GM12878 (cell line): ENCODE results near the gene SLC4A5. TPM values are rescaled to one million over a fixed set of nuclear protein-coding genes. Genes with fewer than 3 reads are reported as not detected.

Experiments used
- CBFB ChIP-seq: IDR thresholded peaks from 2 replicates; pipeline ENCODE4 v1.6.1; 2016; ENCODE audit warnings: antibody characterized with exemption, low read depth
- CTCF ChIP-seq, 3 experiments: IDR thresholded peaks in 2 of 3; conservative IDR thresholded peaks in 1 of 3; 2 replicates each; pipeline ENCODE4 v1.5.1; 2011; ENCODE audit warnings: low read depth in 3 of 3, low read length in 3 of 3, mild to moderate bottlenecking in 3 of 3, control low read depth in 2 of 3, moderate library complexity in 2 of 3, inconsistent platforms in 1 of 3, mixed read lengths in 1 of 3; ENCODE audit not compliant: control insufficient read depth in 2 of 3, insufficient read depth in 1 of 3; ENCODE audit errors: extremely low read depth in 1 of 3
- IKZF1 ChIP-seq: fragments of 450-650 bp; conservative IDR thresholded peaks from 2 replicates; pipeline ENCODE4 v1.6.1; 2017; ENCODE audit warnings: antibody characterized with exemption, mild to moderate bottlenecking
- JUND ChIP-seq: IDR thresholded peaks from 2 replicates; pipeline ENCODE4 v1.6.1; 2012; ENCODE audit warnings: low read depth, mild to moderate bottlenecking, low read length, improper control_type of control experiment, moderate library complexity
- MTA2 ChIP-seq: fragments of 450-650 bp; IDR thresholded peaks from 2 replicates; pipeline ENCODE4 v1.6.1; 2016; ENCODE audit warnings: low read depth, mild to moderate bottlenecking, moderate library complexity
- MTA3 ChIP-seq: IDR thresholded peaks from 2 replicates; pipeline ENCODE4 v1.6.1; 2012; ENCODE audit warnings: low read length, inconsistent platforms, borderline replicate concordance
- MXI1 ChIP-seq: fragments of 150-350 bp; IDR thresholded peaks from 2 replicates; pipeline ENCODE4 v1.6.1; 2011; ENCODE audit warnings: low read depth, mild to moderate bottlenecking, inconsistent platforms, low read length, improper control_type of control experiment
- NKRF ChIP-seq: fragments of 450-650 bp; conservative IDR thresholded peaks from 2 replicates; pipeline ENCODE4 v1.6.1; 2017; ENCODE audit warnings: mild to moderate bottlenecking, moderate library complexity
- NR2C2 ChIP-seq: IDR thresholded peaks from 2 replicates; pipeline ENCODE4 v1.6.1; 2011; ENCODE audit warnings: borderline replicate concordance, low read depth; ENCODE audit not compliant: control insufficient read depth, insufficient read length
- POLR2A ChIP-seq: IDR thresholded peaks from 2 replicates; pipeline ENCODE4 v1.6.1; 2011; ENCODE audit warnings: low read depth, mild to moderate bottlenecking, low read length
- RBBP5 ChIP-seq: fragments of 200-600 bp; sonication (generic); conservative IDR thresholded peaks from 2 replicates; pipeline ENCODE4 v1.6.1; 2016
- RCOR1 ChIP-seq: conservative IDR thresholded peaks from 2 replicates; pipeline ENCODE4 v1.6.1; 2012; ENCODE audit warnings: low read depth, low read length, improper control_type of control experiment
- SMAD5 ChIP-seq: IDR thresholded peaks from 2 replicates; pipeline ENCODE4 v1.6.1; 2016; ENCODE audit warnings: antibody characterized with exemption, low read depth
- SMC3 ChIP-seq: IDR thresholded peaks from 2 replicates; pipeline ENCODE4 v1.6.1; 2011; ENCODE audit warnings: low read length, improper control_type of control experiment, borderline replicate concordance
- SREBF2 ChIP-seq: IDR thresholded peaks from 2 replicates; pipeline ENCODE4 v1.6.1; 2012; ENCODE audit warnings: mild to moderate bottlenecking, low read length
- ZBED1 ChIP-seq: IDR thresholded peaks from 2 replicates; pipeline ENCODE4 v1.6.1; 2016; ENCODE audit warnings: borderline replicate concordance
- ZNF207 ChIP-seq: fragments of 450-650 bp; IDR thresholded peaks from 2 replicates; pipeline ENCODE4 v1.6.1; 2014; ENCODE audit warnings: antibody characterized with exemption, mild to moderate bottlenecking, borderline replicate concordance
- ZNF217 ChIP-seq: fragments of 450-650 bp; IDR thresholded peaks from 2 replicates; pipeline ENCODE4 v1.6.1; 2017; ENCODE audit warnings: antibody characterized with exemption, mild to moderate bottlenecking
- polyA plus RNA-seq, 11 experiments: library from polyadenylated mRNA; depleted of rRNA in 4 of 11; unstranded in 6 of 11; stranded (reverse) in 5 of 11; fragments of >200 nt; fragmentation: Nextera tagmentation in 4 of 11; fragmentation: Illumina TruSeq in 1 of 11; extraction: Ambion mirVana in 4 of 11; extraction: Trizol in 1 of 11; gene quantifications; 1 replicate in 1 of 11; 2 replicates in 10 of 11; pipeline versions ENCODE4 v1.2.1 to v1.2.3, GENCODE V29; 2011 to 2016; ENCODE audit warnings: inconsistent platforms in 2 of 11, missing spikeins in 2 of 11, low read depth in 1 of 11
- total RNA-seq, 4 experiments: library from RNA; depleted of rRNA in 3 of 4; stranded (reverse); fragments of >200 nt in 3 of 4; fragmentation: Illumina TruSeq in 1 of 4; extraction: Trizol in 1 of 4; gene quantifications; 2 replicates each; pipeline versions ENCODE4 v1.2.1 to v1.2.3, GENCODE V29; 2013 to 2021
- TF ChIP-seq, protein P1 (sequence below): fragments of 450-650 bp; formaldehyde crosslinking; IDR thresholded peaks from 2 replicates; pipeline ENCODE4 v1.5.0; 2022; ENCODE audit warnings: mild to moderate bottlenecking, missing genetic modification characterization
- TF ChIP-seq, protein P2 (sequence below): fragments of 450-650 bp; IDR thresholded peaks from 2 replicates; pipeline ENCODE4 v1.6.1; 2017; ENCODE audit warnings: mild to moderate bottlenecking, moderate library complexity

Gene SLC4A5
- total and polyA plus RNA-seq, 10 of the 15 experiments (the other 5 are each of a cell fraction or from before 2014, with no cell fraction given), result 0.15 to 4.7 (median 1.6) TPM

GRCh38 chr2:74290466-74291217, 52.6 kb downstream of the SLC4A5 start (continued):
- TF ChIP-seq JUND (no peak), RCOR1 (no peak), MXI1 (no peak), IKZF1 (peak; percentile 8; the same call in 1 of the 2 replicates), ZNF217 (0 out of 2 replicates have a peak, but pooled peaks have one; percentile 40), NKRF (no peak), POLR2A (peak; percentile 54; the same call in 1 of the 2 replicates), ZBED1 (no peak), RBBP5 (no peak), NR2C2 (no peak), SMAD5 (no peak), SREBF2 (no peak), CBFB (no peak), MTA2 (peak; percentile 58), CTCF (IDR thresholded peaks at IDR 0.05 in 2 of 3, conservative IDR thresholded peaks at IDR 0.05 in 1 of 3; ENCODE audit: control insufficient read depth in 2 of 3, extremely low read depth in 1 of 3, insufficient read depth in 1 of 3, low read depth in 3 of 3, low read length in 3 of 3) (no peak), SMC3 (no peak), MTA3 (peak; percentile 93; the same call in 1 of the 2 replicates), ZNF207 (no peak)
- TF ChIP-seq, protein P1, sequence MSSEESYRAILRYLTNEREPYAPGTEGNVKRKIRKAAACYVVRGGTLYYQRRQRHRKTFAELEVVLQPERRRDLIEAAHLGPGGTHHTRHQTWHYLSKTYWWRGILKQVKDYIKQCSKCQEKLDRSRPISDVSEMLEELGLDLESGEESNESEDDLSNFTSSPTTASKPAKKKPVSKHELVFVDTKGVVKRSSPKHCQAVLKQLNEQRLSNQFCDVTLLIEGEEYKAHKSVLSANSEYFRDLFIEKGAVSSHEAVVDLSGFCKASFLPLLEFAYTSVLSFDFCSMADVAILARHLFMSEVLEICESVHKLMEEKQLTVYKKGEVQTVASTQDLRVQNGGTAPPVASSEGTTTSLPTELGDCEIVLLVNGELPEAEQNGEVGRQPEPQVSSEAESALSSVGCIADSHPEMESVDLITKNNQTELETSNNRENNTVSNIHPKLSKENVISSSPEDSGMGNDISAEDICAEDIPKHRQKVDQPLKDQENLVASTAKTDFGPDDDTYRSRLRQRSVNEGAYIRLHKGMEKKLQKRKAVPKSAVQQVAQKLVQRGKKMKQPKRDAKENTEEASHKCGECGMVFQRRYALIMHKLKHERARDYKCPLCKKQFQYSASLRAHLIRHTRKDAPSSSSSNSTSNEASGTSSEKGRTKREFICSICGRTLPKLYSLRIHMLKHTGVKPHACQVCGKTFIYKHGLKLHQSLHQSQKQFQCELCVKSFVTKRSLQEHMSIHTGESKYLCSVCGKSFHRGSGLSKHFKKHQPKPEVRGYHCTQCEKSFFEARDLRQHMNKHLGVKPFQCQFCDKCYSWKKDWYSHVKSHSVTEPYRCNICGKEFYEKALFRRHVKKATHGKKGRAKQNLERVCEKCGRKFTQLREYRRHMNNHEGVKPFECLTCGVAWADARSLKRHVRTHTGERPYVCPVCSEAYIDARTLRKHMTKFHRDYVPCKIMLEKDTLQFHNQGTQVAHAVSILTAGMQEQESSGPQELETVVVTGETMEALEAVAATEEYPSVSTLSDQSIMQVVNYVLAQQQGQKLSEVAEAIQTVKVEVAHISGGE, result no peak
- TF ChIP-seq, protein P2, sequence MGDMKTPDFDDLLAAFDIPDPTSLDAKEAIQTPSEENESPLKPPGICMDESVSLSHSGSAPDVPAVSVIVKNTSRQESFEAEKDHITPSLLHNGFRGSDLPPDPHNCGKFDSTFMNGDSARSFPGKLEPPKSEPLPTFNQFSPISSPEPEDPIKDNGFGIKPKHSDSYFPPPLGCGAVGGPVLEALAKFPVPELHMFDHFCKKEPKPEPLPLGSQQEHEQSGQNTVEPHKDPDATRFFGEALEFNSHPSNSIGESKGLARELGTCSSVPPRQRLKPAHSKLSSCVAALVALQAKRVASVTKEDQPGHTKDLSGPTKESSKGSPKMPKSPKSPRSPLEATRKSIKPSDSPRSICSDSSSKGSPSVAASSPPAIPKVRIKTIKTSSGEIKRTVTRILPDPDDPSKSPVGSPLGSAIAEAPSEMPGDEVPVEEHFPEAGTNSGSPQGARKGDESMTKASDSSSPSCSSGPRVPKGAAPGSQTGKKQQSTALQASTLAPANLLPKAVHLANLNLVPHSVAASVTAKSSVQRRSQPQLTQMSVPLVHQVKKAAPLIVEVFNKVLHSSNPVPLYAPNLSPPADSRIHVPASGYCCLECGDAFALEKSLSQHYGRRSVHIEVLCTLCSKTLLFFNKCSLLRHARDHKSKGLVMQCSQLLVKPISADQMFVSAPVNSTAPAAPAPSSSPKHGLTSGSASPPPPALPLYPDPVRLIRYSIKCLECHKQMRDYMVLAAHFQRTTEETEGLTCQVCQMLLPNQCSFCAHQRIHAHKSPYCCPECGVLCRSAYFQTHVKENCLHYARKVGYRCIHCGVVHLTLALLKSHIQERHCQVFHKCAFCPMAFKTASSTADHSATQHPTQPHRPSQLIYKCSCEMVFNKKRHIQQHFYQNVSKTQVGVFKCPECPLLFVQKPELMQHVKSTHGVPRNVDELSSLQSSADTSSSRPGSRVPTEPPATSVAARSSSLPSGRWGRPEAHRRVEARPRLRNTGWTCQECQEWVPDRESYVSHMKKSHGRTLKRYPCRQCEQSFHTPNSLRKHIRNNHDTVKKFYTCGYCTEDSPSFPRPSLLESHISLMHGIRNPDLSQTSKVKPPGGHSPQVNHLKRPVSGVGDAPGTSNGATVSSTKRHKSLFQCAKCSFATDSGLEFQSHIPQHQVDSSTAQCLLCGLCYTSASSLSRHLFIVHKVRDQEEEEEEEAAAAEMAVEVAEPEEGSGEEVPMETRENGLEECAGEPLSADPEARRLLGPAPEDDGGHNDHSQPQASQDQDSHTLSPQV, result no peak
